HCT116 (cell line): ENCODE data around the gene SBNO2. TPM values are rescaled to one million over a fixed set of nuclear protein-coding genes. Genes with fewer than 3 reads are reported as not detected.

Source experiments
- ATAC-seq: fragments of 200-7000 bp; cut with Tn5 transposase; 2 replicates; pipeline ENCODE4 v1.9.1; 2020; ENCODE audit warnings: mild to moderate bottlenecking, moderate library complexity
- BruUV-seq: library from RNA; stranded (reverse); fragments of 400-500 nt; replicated peaks from 2 replicates; lab custom pipeline; 2021; lab: Mats Ljungman, UMichigan
- CTCF ChIA-PET: fragments of 300-600 bp; sonication (Branson Sonifier 250); formaldehyde crosslinking; loops from one replicate; lab custom pipeline; 2021; ENCODE audit warnings: antibody characterized with exemption; lab: Charles Lee
- POLR2A ChIA-PET: fragments of 300-600, 350-600 bp; sonication (Branson Sonifier 250); formaldehyde crosslinking; loops from one replicate; lab custom pipeline; 2021; ENCODE audit warnings: antibody characterized with exemption; lab: Charles Lee
- RAD21 ChIA-PET, 2 experiments: fragments of 300-600 bp; sonication (Branson Sonifier 250); formaldehyde crosslinking; loops; one replicate each; lab custom pipeline; 2023; ENCODE audit warnings: low total read pairs in 2 of 2; ENCODE audit not compliant: uncharacterized antibody in 2 of 2, unreplicated experiment in 2 of 2, low non-redundant PET in 1 of 2; lab: Charles Lee
- DNase-seq: peaks from one replicate; pipeline ENCODE4 v3.0.0-alpha.2; 2010; ENCODE audit warnings: low read depth, low spot score
- H2AFZ ChIP-seq: fragments of 200-600 bp; shearing (Covaris generic), sonication (generic); 2 replicates; pipeline ENCODE4 v1.6.1; 2017; ENCODE audit warnings: low read depth, mixed run types, mixed read lengths, antibody characterized with exemption, low read length; ENCODE audit not compliant: poor library complexity, severe bottlenecking
- H3K27ac ChIP-seq: 2 replicates; pipeline ENCODE4 v1.5.1; 2012; ENCODE audit warnings: low read depth, low read length
- H3K27me3 ChIP-seq: fragments of 200-600 bp; sonication (generic); 2 replicates; pipeline ENCODE4 v1.6.1; 2016; ENCODE audit warnings: mixed run types, low read length, mixed read lengths; ENCODE audit not compliant: insufficient read depth
- H3K36me3 ChIP-seq, 2 experiments: fragments of 200-500 bp in 1 of 2; fragments of 200-600 bp in 1 of 2; sonication (Bioruptor generic) in 1 of 2; sonication (generic) in 1 of 2; 2 replicates each; pipeline versions ENCODE4 v1.5.1 to v1.6.1; 2014 to 2016; ENCODE audit warnings: low read length in 2 of 2, inconsistent platforms in 1 of 2, mixed read lengths in 1 of 2, mixed run types in 1 of 2; ENCODE audit not compliant: insufficient read depth in 2 of 2, control insufficient read depth in 1 of 2
- H3K4me1 ChIP-seq, 2 experiments: fragments of 200-600 bp in 1 of 2; sonication (generic) in 1 of 2; 2 replicates each; pipeline versions ENCODE4 v1.5.1 to v1.6.1; 2012 to 2017; ENCODE audit warnings: low read length in 2 of 2, inconsistent platforms in 1 of 2, mild to moderate bottlenecking in 1 of 2, mixed read lengths in 1 of 2, mixed run types in 1 of 2, moderate library complexity in 1 of 2; ENCODE audit not compliant: insufficient read depth in 2 of 2, control insufficient read depth in 1 of 2
- H3K4me2 ChIP-seq: fragments of 200-600 bp; sonication (generic); 2 replicates; pipeline ENCODE4 v1.6.1; 2017; ENCODE audit warnings: mixed run types, low read length, mixed read lengths
- H3K4me3 ChIP-seq, 2 experiments: fragments of 200-600 bp in 1 of 2; sonication (generic) in 1 of 2; replicated peaks in 1 of 2; 2 replicates each; pipeline ENCODE4 v1.5.1; 2011 to 2016; ENCODE audit warnings: low read length in 2 of 2, control low read depth in 1 of 2, low read depth in 1 of 2, mild to moderate bottlenecking in 1 of 2, mixed read lengths in 1 of 2, mixed run types in 1 of 2
- H3K79me2 ChIP-seq: fragments of 200-600 bp; sonication (generic); 2 replicates; pipeline ENCODE4 v1.6.1; 2017; ENCODE audit warnings: mild to moderate bottlenecking, mixed run types, low read length, moderate library complexity, mixed read lengths; ENCODE audit not compliant: insufficient read depth
- H3K9ac ChIP-seq: fragments of 200-600 bp; sonication (generic); 2 replicates; pipeline ENCODE4 v1.6.1; 2016; ENCODE audit warnings: low read length, mixed read lengths
- H3K9me2 ChIP-seq: fragments of 200-600 bp; sonication (generic), shearing (Covaris generic); 2 replicates; pipeline ENCODE4 v1.6.1; 2017; ENCODE audit warnings: mixed run types, mild to moderate bottlenecking, moderate library complexity; ENCODE audit not compliant: insufficient read depth
- H3K9me3 ChIP-seq, 2 experiments: fragments of 200-500 bp in 1 of 2; fragments of 200-600 bp in 1 of 2; sonication (Bioruptor generic) in 1 of 2; sonication (generic) in 1 of 2; 2 replicates each; pipeline ENCODE4 v1.6.1; 2014 to 2017; ENCODE audit warnings: low read length in 2 of 2, mixed read lengths in 2 of 2, inconsistent platforms in 1 of 2, low read depth in 1 of 2, mild to moderate bottlenecking in 1 of 2, mixed run types in 1 of 2, moderate library complexity in 1 of 2; ENCODE audit not compliant: control insufficient read depth in 1 of 2, insufficient read depth in 1 of 2
- H4K20me1 ChIP-seq: fragments of 200-600 bp; sonication (generic), shearing (Covaris generic); 2 replicates; pipeline ENCODE4 v1.6.1; 2017; ENCODE audit warnings: mixed run types, mild to moderate bottlenecking, moderate library complexity; ENCODE audit not compliant: insufficient read depth
- CBX3 ChIP-seq: IDR thresholded peaks from 2 replicates; pipeline ENCODE4 v1.6.1; 2012; ENCODE audit warnings: low read depth
- MAX ChIP-seq: IDR thresholded peaks from 2 replicates; pipeline ENCODE4 v1.6.1; 2012
- SIN3A ChIP-seq: IDR thresholded peaks from 2 replicates; pipeline ENCODE4 v1.6.1; 2012; ENCODE audit warnings: low read depth
- TCF7L2 ChIP-seq: IDR thresholded peaks from 2 replicates; pipeline ENCODE4 v1.7.0; 2011; ENCODE audit warnings: borderline replicate concordance, inconsistent platforms; ENCODE audit not compliant: insufficient read depth, insufficient read length; ENCODE audit errors: extremely low read depth
- intact Hi-C: fragments of 100-400 bp; cut with micrococcal nuclease; formaldehyde crosslinking; loops from 2 replicates; pipeline ENCODE4 v1.10.0; 2022
- total RNA-seq: library from RNA; stranded (reverse); gene quantifications from one replicate; pipeline ENCODE4 v1.2.1, GENCODE V29; 2021; ENCODE audit not compliant: unreplicated experiment

Gene SBNO2
- total RNA-seq, 1 experiment from 2014 or later = 66.4 TPM

DNA sequence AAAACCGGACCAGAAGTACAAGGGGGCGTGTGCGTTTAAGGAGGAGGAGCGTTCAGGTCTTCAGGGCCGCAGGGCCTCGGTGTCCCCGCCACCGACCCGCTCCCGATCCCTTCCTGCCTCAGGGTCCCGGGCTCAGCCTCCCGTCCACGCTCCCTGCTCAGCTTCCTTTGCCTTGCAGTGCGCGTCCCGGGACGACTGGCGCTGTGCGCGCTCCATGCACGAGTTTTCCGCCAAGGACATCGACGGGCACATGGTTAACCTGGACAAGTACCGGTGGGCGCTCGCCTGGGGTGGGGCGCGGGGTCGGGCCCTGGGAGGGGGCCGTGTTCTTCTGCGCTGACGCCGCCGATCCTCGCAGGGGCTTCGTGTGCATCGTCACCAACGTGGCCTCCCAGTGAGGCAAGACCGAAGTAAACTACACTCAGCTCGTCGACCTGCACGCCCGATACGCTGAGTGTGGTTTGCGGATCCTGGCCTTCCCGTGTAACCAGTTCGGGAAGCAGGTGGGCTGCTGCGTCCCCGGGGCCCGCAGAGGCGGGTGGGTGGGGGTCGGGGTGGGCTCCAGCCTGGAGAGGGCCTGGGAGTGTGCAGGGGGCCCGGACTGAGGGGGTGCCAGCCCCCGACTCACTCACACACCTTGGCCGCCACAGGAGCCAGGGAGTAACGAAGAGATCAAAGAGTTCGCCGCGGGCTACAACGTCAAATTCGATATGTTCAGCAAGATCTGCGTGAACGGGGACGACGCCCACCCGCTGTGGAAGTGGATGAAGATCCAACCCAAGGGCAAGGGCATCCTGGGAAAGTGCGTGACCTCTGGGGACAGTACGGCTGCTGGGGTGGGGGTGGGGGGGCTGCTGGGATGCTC is 68.8 kb downstream of the SBNO2 start:
- no peak overlapping the region for H2AFZ ChIP-seq
- no peaks in the 10 kb centered on the region for H3K9me2 ChIP-seq
- ChIA-PET CTCF (interaction anchor here (0.6 to 2.3 kb wide), 2 partner anchors 8 to 17 kb away, joined by 3 to 12 read pairs; no protein-coding TSS in a partner anchor), RAD21 (interaction anchor here (0.6 kb wide), 2 partner anchors 11 to 43 kb away, joined by 4 to 6 read pairs; no protein-coding TSS in a partner anchor), POLR2A (interaction anchor here (0.7 kb wide), 3 partner anchors 17 to 239 kb away, joined by 3 to 6 read pairs (median 4); no protein-coding TSS in a partner anchor)
- peak overlapping the region; percentile 61 to 88 for H3K4me3 ChIP-seq
- peaks cover 24% of the 10 kb centered on the region for H3K79me2 ChIP-seq
- H3K9ac ChIP-seq = peak overlapping the region; percentile 98
- peaks cover 4 to 17% of the 10 kb centered on the region in 2 experiments; a peak in 3 of 4 replicates for H3K36me3 ChIP-seq
- H3K4me1 ChIP-seq = peaks cover 25 to 61% of the 10 kb centered on the region in 2 experiments
- no peaks in the 10 kb centered on the region for H3K27me3 ChIP-seq
- no peaks in the 10 kb centered on the region for H4K20me1 ChIP-seq
- DNase-seq = no peak
- BruUV-seq = TSS peak; percentile 63
- intact Hi-C loops = no loop called here
- peak overlapping the region; percentile 87 for H3K27ac ChIP-seq
- no peaks in the 10 kb centered on the region for H3K9me3 ChIP-seq
- H3K4me2 ChIP-seq = peak overlapping the region; percentile 98
- ATAC-seq = no peak
- TF ChIP-seq TCF7L2 (peak; percentile 85), SIN3A (peak; percentile 36; the same call in 1 of the 2 replicates), MAX (0 out of 2 replicates have a peak, but pooled peaks have one; percentile 53), CBX3 (no peak)
